K562 (cell line): Measurements from ENCODE around the gene SIKE1. TPM values are rescaled to one million over a fixed set of nuclear protein-coding genes. Genes with fewer than 3 reads are reported as not detected.
A peak's percentile ranks its signal among the peaks of the same experiment; 100 is the strongest.

ENCODE experiments used
- CGGBP1 ChIP-seq: fragments of 250-450 bp; sonication (Bioruptor Pico); IDR thresholded peaks from 2 replicates; pipeline ENCODE4 v1.9.0; 2021; ENCODE audit warnings: mild to moderate bottlenecking
- EZH2 ChIP-seq: IDR thresholded peaks from 2 replicates; pipeline ENCODE4 v1.6.1; 2012; ENCODE audit warnings: low read depth, mild to moderate bottlenecking, inconsistent platforms, low read length, borderline replicate concordance
- FIP1L1 ChIP-seq: fragments of 200-400 bp; formaldehyde crosslinking; IDR thresholded peaks from 2 replicates; pipeline ENCODE4 v1.6.1; 2018; ENCODE audit warnings: mild to moderate bottlenecking, low read depth, low read length; ENCODE audit not compliant: poor library complexity, severe bottlenecking
- FOXA3 ChIP-seq, 2 experiments: fragments of 450-650 bp in 1 of 2; sonication (generic) in 1 of 2; formaldehyde crosslinking; IDR thresholded peaks in 1 of 2; conservative IDR thresholded peaks in 1 of 2; 2 replicates each; pipeline versions ENCODE4 v1.4.0 to v1.8.0; 2020 to 2022; ENCODE audit warnings: mild to moderate bottlenecking in 2 of 2, missing genetic modification reagents in 1 of 2
- HBP1 ChIP-seq: fragments of 450-650 bp; formaldehyde crosslinking; IDR thresholded peaks from 2 replicates; pipeline ENCODE4 v1.4.0; 2022; ENCODE audit warnings: missing genetic modification characterization
- HDAC8 ChIP-seq: fragments of 450-650 bp; IDR thresholded peaks from 2 replicates; pipeline ENCODE4 v1.6.1; 2016; ENCODE audit warnings: mild to moderate bottlenecking, missing genetic modification characterization, moderate library complexity, missing compliant biosample characterization
- NCOA1 ChIP-seq: fragments of 450-650 bp; IDR thresholded peaks from 2 replicates; pipeline ENCODE4 v1.6.1; 2016; ENCODE audit warnings: low read depth
- NFATC3 ChIP-seq: fragments of 450-650 bp; IDR thresholded peaks from 2 replicates; pipeline ENCODE4 v1.6.1; 2017; ENCODE audit warnings: mild to moderate bottlenecking
- NR2C1 ChIP-seq, 2 experiments: fragments of 450-650 bp; IDR thresholded peaks; 2 replicates each; pipeline ENCODE4 v1.6.1; 2017; ENCODE audit warnings: mild to moderate bottlenecking in 2 of 2, antibody characterized with exemption in 1 of 2, inconsistent platforms in 1 of 2, missing compliant biosample characterization in 1 of 2, missing genetic modification characterization in 1 of 2
- PPARD ChIP-seq: fragments of 250-450 bp; sonication (Bioruptor Pico); IDR thresholded peaks from 2 replicates; pipeline ENCODE4 v1.8.0; 2022; ENCODE audit warnings: inconsistent platforms, mild to moderate bottlenecking, moderate library complexity
- PURB ChIP-seq: sonication (generic); formaldehyde crosslinking; IDR thresholded peaks from 2 replicates; pipeline ENCODE4 v1.9.0; 2021; ENCODE audit warnings: low read depth, mild to moderate bottlenecking, missing genetic modification reagents
- RB1 ChIP-seq: fragments of 450-650 bp; IDR thresholded peaks from 2 replicates; pipeline ENCODE4 v1.6.1; 2017; ENCODE audit warnings: low read depth, mild to moderate bottlenecking
- RBM14 ChIP-seq: fragments of 200-400 bp; formaldehyde crosslinking; IDR thresholded peaks from 2 replicates; pipeline ENCODE4 v1.6.1; 2018; ENCODE audit warnings: low read depth, mild to moderate bottlenecking, low read length, moderate library complexity, borderline replicate concordance; ENCODE audit not compliant: insufficient read depth
- RBM22 ChIP-seq: fragments of 200-400 bp; formaldehyde crosslinking; IDR thresholded peaks from 2 replicates; pipeline ENCODE4 v1.6.1; 2018; ENCODE audit warnings: low read length, low read depth; ENCODE audit not compliant: poor library complexity, severe bottlenecking
- RBM39 ChIP-seq: fragments of 200-400 bp; formaldehyde crosslinking; optimal IDR thresholded peaks from 2 replicates; pipeline ENCODE3; 2018; ENCODE audit warnings: low read depth, low read length
- SAFB2 ChIP-seq: fragments of 200-400 bp; formaldehyde crosslinking; IDR thresholded peaks from 2 replicates; pipeline ENCODE4 v1.6.1; 2018; ENCODE audit warnings: borderline replicate concordance, low read length, low read depth, moderate library complexity; ENCODE audit not compliant: severe bottlenecking
- SNRNP70 ChIP-seq: fragments of 200-400 bp; formaldehyde crosslinking; optimal IDR thresholded peaks from 2 replicates; pipeline ENCODE3; 2017; ENCODE audit warnings: low read depth, low read length
- ZNF395 ChIP-seq: fragments of 200-800 bp; sonication (Bioruptor generic); IDR thresholded peaks from 2 replicates; pipeline ENCODE4 v1.6.1; 2017; ENCODE audit warnings: missing genetic modification characterization, missing compliant biosample characterization
- ZNF830 ChIP-seq: fragments of 250-450 bp; sonication (Bioruptor Pico); IDR thresholded peaks from 2 replicates; pipeline ENCODE4 v1.5.0; 2021; ENCODE audit warnings: mild to moderate bottlenecking
- polyA plus RNA-seq, 8 experiments: library from polyadenylated mRNA; depleted of rRNA in 4 of 8; stranded (reverse) in 5 of 8; unstranded in 3 of 8; fragments of >200 nt; fragmentation: Nextera tagmentation in 2 of 8; fragmentation: Illumina TruSeq in 1 of 8; extraction: Ambion mirVana in 2 of 8; extraction: Trizol in 1 of 8; gene quantifications; 2 replicates each; pipeline versions ENCODE4 v1.2.1 to v1.2.3, GENCODE V29; 2011 to 2014; ENCODE audit warnings: inconsistent platforms in 1 of 8, missing spikeins in 1 of 8
- total RNA-seq, 7 experiments: library from RNA; depleted of rRNA in 6 of 7; stranded (reverse); fragments of >200 nt in 6 of 7; fragmentation: Illumina TruSeq in 2 of 7; extraction: Trizol in 2 of 7; gene quantifications; 2 replicates each; pipeline versions ENCODE4 v1.2.1 to v1.2.3, GENCODE V29; 2011 to 2021; ENCODE audit warnings: low replicate concordance in 1 of 7
- TF ChIP-seq, protein P1 (sequence below), 2 experiments: fragments of 450-650 bp in 1 of 2; IDR thresholded peaks; 2 replicates each; pipeline ENCODE4 v1.6.1; 2011 to 2017; ENCODE audit warnings: low read depth in 2 of 2, antibody characterized with exemption in 1 of 2, borderline replicate concordance in 1 of 2, low read length in 1 of 2, mild to moderate bottlenecking in 1 of 2, mixed read lengths in 1 of 2; ENCODE audit not compliant: control insufficient read depth in 1 of 2

SIKE1 gene
- total and polyA plus RNA-seq, 9 of the 15 experiments (the other 6 are each of a cell fraction or from before 2014, with no cell fraction given) = 21.8 to 144 (median 76.3) TPM

- TF ChIP-seq, protein P1, sequence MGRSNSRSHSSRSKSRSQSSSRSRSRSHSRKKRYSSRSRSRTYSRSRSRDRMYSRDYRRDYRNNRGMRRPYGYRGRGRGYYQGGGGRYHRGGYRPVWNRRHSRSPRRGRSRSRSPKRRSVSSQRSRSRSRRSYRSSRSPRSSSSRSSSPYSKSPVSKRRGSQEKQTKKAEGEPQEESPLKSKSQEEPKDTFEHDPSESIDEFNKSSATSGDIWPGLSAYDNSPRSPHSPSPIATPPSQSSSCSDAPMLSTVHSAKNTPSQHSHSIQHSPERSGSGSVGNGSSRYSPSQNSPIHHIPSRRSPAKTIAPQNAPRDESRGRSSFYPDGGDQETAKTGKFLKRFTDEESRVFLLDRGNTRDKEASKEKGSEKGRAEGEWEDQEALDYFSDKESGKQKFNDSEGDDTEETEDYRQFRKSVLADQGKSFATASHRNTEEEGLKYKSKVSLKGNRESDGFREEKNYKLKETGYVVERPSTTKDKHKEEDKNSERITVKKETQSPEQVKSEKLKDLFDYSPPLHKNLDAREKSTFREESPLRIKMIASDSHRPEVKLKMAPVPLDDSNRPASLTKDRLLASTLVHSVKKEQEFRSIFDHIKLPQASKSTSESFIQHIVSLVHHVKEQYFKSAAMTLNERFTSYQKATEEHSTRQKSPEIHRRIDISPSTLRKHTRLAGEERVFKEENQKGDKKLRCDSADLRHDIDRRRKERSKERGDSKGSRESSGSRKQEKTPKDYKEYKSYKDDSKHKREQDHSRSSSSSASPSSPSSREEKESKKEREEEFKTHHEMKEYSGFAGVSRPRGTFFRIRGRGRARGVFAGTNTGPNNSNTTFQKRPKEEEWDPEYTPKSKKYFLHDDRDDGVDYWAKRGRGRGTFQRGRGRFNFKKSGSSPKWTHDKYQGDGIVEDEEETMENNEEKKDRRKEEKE (IDR thresholded peaks at IDR 0.05; ENCODE audit: borderline replicate concordance in 1 of 2, control insufficient read depth in 1 of 2, low read depth in 2 of 2, low read length in 1 of 2) = no peak; a peak in 1 of 4 replicates
- TF ChIP-seq ZNF395 (CRISPR knock-in tag) (no peak), RBM14 (no peak), NCOA1 (peak; percentile 70), FIP1L1 (peak; percentile 53), RB1 (peak; percentile 79; the same call in 1 of the 2 replicates), SNRNP70 (no peak), ZNF830 (CRISPR knock-in tag) (0 out of 2 replicates have a peak, but pooled peaks have one; percentile 17), SAFB2 (no peak), CGGBP1 (CRISPR knock-in tag) (no peak), PPARD (CRISPR knock-in tag) (no peak), HDAC8 (tag) (no peak), PURB (CRISPR knock-in tag) (no peak), NFATC3 (no peak), FOXA3 (CRISPR knock-in tag; conservative IDR thresholded peaks at IDR 0.05 in 1 of 2, IDR thresholded peaks at IDR 0.05 in 1 of 2) (no peak), HBP1 (peak; percentile 29; the same call in 1 of the 2 replicates), EZH2 (no peak), RBM22 (no peak), NR2C1 (IDR thresholded peaks at IDR 0.05) (peak; percentile 61; the same call in 1 of the 2 replicates), NR2C1 (tag; IDR thresholded peaks at IDR 0.05) (peak; percentile 64), RBM39 (no peak)
These were observed at the start of gene SIKE1 (continued) for GRCh38 chr1:114780344-114781226.
